CD4-positive, alpha-beta T cell treated with Interleukin-6 at 100 ng/mL for 8 hours (primary cell): ENCODE measurements around the gene DPEP3.
"Not testable (repeated sequence)": the region's sequence is repeated elsewhere in the genome, so short reads cannot be mapped to it uniquely, and the experiment has no call there.

ENCODE experiments used
- DNase-seq: peaks from one replicate; pipeline ENCODE4 v3.0.0-alpha.2; 2020; ENCODE audit warnings: mixed read lengths, low spot score

DPEP3 gene

DNA sequence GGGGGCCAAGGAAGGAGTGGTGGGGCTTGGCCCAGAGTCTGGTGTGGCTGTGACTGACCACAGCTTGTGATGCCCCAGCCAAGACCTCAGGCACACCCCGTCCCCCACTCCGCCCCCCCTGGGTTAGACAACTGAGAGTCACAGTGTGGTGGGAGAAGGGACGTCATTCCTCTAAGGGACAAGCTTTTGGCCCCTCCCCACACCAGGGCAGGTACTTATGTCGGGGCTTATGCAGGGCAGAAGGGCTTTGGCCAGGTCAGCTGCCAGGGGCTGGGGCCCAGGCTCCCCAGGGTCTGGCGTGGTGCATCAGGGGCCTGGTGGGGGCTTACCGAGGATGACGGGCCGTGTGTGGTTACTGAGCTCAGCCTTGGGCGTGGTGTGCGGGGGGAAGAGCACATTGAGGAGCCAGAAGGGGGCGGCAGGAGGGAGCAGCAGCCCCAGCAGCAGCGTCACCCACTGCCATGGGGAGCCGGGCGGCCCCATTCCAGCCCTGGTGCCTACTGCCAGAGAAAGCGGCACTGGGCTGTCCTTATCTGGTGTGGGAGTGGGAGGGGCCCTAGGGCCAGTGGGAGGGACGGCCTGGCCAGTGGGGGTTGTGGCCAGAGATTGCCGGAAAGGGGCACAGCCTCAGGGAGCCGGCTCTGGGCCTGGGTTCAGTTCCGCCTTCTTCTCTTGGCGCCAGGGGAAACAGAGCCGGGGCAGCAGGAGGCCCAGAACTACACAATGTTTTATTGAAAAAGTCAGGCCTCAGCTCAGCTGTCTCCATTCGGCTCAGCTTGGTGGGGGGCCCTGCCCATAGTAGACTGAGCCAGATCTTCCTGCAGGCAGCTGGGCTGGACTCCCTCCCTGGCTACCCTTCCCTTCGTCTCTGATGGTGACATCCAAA is 36.4 kb downstream of the DPEP3 start, which contains the start of gene LCAT:
Gene LCAT, minus strand, starts transcription at position 502 of the 886 bp plus-strand sequence. Its CDS starts 19 bp downstream, at position 483.
- DNase-seq: no peak

DNA sequence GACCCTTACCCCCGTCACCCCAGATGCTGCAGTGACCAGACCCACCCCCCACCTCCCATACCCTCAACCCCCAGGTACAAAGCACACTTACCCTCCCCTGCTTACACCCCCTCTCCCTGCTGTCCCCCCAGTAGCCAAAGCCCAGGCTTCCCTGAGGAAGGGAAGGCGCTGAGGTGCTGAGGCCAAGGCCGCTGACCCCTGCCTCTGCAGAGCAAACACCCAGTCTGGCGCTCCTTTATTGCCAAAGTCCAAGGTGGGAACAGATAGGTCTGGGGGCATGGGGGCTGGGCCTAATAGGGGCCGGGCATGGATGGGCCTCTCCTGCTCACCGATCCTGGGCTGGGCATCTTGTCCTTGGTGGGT is 37.1 kb downstream of the DPEP3 start:
- DNase-seq: no peak

DNA sequence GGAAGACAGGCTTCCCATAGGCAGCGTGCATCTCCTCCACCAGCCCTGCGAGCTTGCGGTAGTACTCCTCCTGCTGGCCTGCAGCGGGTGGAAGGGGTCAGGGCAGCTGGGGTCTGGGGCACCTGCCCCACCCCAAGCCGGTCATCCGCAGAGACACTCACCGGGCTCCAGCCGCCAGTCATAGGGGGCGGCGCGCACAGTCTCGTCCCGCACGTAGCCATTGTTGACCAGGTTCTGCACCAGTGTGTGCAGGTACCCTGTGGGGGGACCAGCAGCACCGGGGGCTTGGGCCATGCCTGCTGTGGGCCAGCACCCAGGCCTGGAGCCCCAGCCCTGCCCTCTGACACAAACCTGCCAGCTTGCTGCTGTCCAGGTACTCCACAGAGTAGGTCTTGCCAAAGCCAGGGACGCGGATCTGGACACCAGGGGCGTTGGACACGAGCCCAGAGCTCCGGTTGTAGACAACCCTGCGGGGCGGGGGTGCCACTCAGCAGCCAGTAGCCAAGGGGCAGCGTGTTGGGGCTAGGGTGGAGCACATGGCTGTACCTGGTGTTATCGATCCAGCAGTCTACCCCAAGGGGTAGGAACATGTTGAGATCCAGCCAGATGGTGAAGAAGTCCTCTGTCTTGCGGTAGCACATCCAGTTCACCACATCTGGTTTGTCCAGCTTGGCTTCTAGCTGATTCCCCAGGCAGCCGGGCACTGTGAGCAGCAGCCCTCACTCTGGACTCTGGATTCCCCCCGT is 37.6 kb downstream of the DPEP3 start:
- DNase-seq: no peak

DNA sequence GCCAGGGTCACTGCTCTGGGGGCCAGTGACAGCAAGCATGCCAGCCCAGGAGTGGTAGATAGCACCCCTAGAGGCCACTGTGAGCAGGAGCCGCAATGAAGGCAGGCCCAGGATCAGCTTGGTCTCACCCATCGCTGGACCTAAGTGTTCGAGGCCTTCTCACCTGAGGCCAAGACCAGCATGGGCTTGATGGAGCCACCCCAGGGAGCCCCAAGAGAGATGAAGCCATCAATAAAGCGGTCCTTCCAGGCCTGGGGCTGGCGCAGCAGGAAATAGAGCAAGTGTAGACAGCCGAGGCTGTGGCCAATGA is 38.1 kb downstream of the DPEP3 start:
- DNase-seq: no peak

DNA sequence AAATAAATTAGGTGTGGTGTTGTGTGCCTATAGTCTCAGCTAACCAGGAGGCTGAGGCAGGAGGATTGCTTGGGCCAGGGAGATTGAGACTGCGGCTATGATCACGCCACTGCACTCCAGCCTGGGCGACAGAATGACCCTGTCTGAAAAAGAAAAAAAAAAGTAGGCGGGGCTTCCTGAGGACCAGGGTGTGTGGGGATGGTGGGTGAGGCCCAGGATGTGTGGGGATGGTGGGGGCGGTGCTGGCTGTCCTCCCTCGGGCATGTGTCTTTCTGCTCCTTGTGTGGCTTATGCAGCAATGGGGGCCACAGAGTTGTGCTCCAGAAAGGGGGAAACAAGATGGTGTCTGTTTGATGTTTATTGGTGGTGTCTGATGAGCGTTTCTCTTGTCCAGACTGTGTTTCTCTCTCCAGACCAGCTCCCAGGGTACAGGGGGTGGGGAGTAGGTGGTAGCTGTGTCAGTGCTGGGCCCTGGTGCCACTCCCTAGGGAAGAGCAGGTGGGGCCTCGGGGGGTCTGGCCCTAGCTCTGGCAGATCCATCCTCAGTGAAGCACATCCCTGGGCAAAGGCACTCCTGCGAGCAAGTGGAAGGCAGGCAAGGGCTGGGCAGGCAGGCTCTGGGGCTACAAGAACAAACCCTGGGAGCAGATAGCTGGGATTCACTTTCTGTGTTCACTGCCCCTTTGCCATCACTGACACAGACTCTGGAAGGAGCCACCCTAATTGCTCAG is 38.7 kb downstream of the DPEP3 start:
- no peak for DNase-seq

DNA sequence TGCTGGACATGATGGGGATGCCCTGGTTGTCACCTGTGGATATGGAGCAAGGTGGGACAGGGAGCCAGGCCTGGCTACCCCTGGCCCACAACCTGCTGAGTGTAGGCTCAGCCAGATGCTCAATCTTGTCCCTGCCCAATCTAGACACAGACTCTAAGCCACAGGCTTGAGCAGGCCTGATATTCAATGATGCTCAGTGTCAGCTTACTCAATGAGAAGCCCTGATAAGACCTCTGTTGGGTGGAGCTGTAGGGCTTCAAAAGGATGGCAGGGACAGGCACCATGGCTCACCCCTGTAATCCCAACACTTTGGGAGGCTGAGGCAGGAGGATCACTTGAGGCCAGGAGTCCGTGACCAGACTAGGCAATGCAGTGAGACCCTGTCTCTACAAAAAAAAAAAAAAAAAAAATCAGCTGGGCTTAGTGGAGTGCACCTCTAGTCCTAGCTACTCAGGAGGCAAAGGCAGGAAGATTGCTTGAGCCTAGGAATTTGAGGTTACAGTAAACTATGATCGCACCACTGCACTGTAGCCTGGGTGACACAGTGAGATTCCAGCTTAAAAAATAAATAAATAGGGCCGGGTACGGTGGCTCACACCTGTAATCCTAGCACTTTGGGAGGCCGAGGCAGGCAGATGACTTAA is 39.7 kb downstream of the DPEP3 start:
- DNase-seq: no peak

DNA sequence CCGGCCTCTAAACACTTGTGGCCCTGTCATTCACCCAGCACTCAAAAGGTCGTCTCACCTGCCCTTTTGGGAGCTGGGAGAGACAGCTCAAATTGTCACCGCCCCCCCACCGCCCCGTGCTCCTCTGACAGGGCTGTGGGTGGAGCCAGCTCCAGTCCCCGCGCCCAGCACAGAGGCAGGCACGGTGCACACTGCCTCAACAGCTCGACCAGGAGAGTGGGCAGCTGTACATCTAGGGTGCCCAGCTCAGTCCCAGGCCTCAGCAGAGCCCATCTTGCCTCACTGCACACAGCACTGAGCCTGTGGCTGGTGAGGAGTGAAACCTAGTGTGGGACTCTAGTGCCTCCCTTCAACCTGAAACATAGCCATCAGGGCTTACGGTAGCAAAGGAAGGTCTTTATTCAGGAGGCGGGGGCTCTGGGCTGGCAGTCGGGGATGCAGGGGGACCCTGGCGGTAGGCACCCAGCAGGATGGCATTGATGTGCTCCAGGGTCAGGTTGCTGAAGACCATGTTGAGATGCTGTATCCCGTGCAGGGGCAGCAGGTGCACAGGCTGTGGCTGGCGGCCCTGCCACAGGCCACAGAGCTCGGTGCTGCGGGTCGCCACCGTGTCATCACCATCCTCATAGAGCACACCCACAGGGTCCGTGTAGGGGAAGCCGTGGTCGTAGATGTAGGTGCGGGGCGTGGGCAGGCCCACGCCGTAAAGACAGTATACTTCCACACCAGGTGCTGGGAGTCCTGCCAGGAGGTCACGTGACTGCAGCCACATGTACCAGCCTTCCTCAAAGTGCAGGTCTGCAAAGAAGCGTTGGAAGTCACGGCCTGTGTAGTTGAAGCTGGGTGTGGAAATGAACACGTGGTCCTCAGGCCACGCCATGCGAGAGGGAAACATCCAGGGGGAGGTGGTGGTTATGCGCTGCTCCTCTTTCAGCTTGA is 40.5 kb downstream of the DPEP3 start:
- peak; percentile 40 for DNase-seq

DNA sequence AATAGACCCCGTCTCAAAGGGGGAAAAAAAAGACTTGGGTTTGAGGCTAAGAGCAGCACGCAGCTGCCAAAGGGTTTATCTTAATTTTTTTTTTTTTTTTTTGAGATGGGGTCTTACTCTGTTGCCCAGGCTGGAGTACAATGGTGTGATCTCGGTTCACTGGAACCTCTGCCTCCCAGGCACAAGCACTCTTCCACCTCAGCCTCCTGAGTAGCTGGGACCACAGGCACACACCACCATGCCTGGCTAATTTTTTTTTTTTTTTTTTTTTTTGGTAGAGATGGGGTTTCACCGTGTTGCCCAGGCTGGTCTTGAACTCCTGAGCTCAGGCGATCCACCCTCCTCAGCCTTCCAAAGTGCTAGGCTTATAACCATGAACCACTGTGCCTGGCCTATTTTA is 42.6 kb downstream of the DPEP3 start:
- DNase-seq: not testable (repeated sequence)

DNA sequence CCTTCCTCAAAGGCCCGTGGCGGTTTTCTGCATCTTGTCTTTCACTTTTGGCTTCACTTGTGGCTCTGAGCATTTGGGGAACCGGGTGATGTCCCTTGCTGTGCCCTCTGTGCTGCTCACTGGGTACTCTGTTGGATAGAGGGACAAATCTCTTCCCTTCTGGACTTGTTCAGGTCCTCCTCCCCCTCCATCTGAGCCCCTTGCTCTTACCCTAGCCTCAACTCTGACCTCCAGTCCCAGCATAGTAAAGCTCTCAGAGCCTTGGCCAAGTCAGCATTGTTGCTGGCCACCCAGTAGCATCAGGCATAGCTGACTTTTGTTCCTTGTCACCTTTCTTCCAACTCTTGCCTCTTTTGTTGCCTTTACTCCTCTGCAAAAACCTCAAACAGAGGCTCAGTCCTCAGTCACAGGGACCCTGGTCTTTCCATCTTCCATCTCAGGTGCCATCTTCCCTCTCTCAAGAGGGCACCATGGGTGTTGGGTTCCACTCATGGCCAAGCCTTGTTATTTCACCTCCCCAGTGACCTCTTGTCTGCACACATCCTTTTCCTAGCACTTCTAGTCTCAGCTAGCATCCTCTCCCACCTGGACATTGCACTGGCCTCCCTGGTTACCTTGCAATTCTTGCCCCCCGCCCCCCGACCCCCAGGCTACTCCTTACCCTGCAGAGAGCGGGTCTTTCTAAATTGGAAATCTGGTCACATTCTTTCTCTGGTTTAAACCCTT is 43.3 kb downstream of the DPEP3 start:
- peak; percentile 84 for DNase-seq

DNA sequence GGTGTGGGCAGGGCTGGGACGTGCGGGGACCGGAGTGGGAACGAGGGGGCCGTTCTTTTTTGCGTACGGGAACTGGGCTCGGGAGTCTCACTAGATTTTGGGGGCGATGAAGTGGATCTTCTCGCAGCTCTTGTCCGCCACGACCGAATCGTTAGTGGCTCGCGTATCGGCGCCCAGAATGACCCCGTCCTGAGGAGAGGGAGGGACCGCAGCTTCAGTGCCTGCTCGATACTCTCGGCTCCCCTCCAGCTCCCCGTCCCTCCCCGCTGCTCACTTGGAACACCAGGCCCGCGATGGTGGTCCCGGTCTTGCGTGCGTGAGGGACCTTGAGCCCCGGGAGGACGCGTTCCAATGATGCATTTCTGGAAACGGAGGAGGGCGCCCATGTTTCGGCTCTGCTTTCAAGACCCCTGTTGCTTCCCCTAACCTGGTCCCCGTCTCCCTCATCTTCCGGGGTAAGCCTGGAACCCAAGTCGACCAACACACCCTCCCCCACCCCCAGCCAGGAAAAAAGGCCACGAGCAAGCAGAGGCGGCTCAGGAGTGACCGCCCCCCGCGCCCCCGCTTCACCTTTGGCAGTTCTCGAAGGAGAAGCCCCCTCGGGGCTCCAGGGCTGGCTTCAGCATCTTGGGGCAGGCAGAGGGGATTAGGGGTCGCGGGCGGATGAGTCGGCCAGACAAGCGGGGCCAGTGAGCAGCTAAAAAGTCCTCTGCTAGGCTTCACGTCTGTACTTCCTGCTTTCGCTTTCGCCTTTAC is 44.0 kb downstream of the DPEP3 start, which contains the start of gene PSMB10:
Gene PSMB10, minus strand, starts transcription at position 727 of the 756 bp plus-strand sequence. Its CDS starts 101 bp downstream, at position 626.
- no peak for DNase-seq

DNA sequence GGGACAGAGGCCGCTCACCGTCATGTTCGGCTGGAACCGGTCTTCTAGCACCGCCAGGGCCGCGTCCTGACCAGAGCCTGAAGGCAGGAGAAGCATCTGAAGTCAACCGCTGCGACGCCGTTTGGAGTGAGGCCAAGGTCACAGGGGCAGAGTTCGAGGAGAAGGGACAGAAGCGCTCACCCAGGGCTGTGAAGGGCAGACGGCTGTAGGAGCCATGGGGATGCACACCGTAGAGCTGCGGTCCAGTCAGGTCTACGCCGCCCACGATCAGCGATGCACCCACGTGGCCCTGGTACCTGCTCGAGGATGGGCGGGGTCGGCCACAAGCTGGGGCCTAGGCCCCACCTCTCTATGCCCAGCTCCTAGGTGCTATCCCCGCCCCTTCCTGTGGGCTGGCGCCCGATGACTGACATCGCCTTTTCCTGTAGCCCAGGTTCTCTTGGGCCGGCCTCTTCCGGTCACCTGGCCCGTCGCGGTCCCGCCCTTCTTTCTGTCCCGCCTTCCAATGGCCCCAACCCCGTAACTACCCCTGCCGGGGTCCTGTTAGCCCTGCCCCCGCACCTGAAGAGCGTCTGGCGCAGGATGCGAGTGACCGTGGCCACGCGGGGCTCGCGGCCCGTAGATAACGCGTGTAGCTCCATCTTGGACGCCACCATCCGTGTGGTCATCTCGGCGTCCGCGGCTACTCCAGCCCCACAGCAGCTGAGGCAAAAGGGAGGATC is 44.7 kb downstream of the DPEP3 start:
- DNase-seq: peak; percentile 97

DNA sequence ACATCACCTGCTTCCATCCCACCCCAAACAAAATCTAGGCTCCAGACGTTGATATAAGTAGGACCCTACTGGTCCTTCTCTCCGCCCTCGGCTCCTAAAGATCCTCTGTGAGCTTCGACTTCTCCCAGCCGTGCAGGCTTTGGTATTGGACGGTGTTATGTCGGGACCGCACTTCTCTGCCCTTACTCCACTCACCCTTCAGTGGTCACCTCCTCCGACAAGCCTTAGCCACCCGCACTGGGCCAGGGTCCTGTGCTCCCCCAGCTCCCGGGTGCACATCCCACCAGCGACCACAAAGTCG is 45.2 kb downstream of the DPEP3 start:
- DNase-seq: no peak

DNA sequence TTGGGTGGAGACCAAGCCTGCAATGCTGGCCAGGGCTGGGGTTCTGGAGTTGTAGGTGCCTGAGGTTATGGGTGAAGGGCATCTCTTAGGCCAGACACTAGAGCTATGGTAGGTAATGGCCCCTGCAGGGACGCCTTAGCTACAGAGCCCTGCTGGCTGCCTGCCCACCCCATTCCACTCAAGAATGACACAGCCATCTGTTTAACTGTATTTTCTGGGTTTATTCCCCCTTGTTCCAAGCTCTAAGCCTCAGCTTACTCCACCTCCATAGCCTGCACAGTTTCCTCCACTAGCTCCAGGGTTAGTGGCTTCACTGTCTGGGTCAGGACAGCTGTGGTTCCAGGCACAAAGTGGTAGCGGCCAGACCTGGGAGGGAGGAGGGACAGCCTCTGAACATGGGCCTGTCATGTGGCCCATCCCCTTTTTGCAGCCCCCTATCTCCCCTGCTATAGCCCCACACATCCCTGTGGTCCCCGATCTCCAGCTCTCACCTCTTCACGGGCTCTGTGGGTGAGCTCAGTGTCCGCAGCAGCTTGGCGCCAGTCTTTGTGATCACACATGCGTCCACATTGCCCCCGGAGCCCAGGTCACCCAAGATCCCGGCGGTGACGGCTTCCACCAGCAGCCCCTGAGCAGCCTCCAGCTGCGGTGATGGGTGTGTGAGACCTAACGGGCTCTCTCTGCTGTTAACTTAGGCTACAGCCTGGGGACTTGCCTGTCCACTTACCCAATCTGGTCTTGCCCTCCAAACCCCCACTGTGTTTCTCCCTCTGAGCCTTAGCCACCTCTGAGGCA is 45.8 kb downstream of the DPEP3 start:
- DNase-seq: no peak

DNA sequence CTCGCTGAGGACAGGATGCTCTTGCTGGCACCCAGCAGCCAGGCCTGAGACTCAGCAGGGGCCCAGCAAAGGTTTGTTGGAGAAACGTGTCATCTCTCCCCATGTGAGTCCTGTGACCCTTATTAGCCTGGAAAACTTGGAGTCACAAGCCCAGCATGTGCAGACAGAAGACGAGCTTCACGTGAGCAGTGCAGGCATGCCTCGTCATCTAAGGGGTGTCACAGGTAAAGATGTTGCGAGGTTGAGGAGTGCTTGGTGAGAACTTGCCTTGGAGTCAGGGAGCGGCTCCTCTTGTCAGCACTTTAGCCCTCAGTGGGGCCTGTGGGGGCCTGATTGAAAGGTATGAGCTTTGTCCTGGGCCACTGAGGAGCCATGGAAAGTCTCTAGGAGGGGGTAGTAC is 46.5 kb downstream of the DPEP3 start:
- DNase-seq: no peak

DNA sequence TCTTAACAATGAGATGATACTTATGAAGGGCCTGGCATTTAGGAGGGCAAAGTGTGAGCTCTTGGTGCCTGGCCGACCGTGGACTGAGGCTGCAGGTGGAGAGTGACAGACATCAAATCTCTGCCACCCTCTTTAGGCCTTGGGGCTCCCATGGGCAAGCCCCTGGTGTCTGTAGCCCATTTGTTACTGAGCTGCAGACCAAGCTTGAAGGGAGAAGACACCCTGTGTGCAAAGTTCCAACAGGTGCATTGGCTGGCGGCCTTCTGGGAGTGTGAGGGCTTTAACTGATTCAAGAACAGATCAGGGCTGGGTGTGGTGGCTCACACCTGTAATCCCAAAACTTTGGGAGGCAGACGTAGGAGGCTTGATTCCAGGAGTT is 47.8 kb downstream of the DPEP3 start:
- no peak for DNase-seq

DNA sequence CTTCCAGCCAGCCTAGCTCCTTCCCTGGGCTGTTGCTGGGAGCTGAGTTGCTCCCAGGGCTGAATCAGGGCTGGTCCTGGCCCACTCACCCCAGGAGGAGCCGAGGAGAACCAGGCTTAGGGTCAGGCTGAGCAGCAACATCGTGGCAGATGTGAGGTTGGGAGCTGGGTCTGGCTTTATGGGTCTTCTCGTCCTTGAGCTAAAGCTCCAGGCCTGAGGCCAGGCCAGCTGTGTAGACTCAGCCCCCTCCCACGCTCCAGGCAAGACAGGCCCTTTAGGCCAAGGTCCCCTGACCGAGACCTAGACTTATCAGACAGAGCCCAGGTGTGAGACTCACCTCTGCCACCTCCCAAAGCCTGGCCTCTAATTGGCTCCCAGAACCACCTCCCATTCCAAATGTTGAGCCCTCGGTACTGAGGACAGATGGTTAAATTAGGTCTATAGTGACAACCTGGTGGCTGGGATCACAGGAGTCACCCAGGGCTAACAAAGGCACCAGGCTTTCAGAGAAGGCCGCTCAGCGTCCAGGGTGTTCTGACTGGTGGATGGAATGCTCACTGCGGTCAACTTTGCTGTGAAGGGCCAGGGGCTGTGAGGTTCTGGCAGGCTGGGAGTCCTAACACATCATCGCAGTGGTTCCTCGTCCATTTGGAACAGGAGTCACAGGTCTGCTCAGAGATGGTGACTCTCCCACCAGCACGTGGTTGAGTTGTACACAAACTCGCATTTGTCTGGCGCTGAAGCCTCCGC is 48.4 kb downstream of the DPEP3 start, which contains the start of gene CTRL:
Gene CTRL, minus strand, starts transcription at position 151 of the 750 bp plus-strand sequence. Its CDS starts 10 bp downstream, at position 141.
- DNase-seq: no peak

DNA sequence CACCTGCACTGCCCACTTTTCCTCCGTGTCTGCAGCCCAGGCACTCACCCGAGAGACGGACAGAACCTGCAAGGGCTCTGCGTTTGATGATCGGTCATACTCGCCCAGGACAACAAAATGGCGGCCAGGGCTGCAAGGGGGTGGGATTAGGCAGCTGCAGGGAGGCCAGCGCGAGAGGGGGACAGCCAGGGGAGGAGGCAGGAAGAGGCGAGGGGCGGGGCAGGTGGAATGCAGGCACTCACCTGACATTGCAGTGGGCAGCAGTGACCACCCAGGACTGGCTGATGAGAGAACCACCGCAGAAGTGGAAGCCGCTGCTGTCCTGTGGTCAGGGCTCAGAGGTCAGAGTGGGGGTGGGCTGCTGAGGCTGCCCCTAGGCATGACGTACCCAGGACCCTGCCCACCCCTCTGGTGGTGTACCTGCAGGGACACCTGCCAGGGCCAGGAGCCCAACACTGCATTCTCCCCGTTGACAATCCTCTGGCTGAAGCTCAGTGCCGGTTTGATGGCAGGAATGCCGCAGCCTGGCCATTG is 49.6 kb downstream of the DPEP3 start:
- no peak for DNase-seq
